RPMI8226 (cell line): ENCODE measurements around the gene FMN2.

Experiments
- DNase-seq: peaks from one replicate; pipeline ENCODE4 v3.0.0-alpha.2; 2015

The FMN2 gene

GRCh38 chr1:240501115-240501514 lies 409.4 kb downstream of the FMN2 start:
- DNase-seq: no peak

DNA sequence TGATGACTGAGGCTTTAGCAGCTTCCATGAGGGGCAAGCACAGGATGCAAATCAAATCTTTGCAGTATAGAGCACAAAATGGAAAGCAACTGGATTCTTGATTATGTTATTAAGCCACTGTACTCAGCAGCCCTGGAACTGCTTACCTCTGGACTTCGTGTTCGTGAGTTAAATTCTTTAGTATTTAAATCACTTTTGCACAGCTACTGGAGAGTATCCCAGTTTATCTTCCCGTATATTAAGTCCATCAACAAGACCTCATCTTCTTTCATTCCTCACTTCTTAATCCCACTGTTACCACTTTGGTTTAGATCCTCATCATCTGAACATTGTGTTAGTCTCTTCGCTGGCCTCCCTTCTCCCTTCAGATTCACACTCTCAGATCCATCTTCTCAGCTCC lies 411.4 kb downstream of the FMN2 start:
- DNase-seq: no peak

DNA sequence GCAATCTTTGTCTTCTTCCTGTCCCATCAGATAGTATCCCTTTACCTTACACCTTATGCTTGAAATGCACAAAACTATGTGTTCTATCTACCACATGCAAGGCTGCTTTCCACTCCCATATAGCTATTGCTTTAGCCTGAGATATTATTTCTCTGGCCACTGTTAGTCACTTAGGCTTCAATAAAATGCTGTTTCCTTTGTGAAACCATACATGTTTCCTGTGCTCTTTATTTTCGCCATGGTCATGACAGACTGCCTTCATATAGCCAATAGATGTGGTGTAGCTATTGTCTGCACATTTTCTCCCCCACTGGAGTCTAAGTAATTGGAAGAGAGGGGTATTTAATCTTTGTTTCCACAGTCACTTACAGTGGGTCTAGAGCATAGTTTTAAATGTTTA lies 411.9 kb downstream of the FMN2 start:
- DNase-seq: no peak

- DNase-seq: no peak
Observed at GRCh38 chr1:240506176-240506575, 414.5 kb downstream of the FMN2 start.

- no peak for DNase-seq
Observed at GRCh38 chr1:240508201-240508600, 416.5 kb downstream of the FMN2 start.

- DNase-seq: no peak
Observed at GRCh38 chr1:240508950-240509349, 417.3 kb downstream of the FMN2 start.

DNA sequence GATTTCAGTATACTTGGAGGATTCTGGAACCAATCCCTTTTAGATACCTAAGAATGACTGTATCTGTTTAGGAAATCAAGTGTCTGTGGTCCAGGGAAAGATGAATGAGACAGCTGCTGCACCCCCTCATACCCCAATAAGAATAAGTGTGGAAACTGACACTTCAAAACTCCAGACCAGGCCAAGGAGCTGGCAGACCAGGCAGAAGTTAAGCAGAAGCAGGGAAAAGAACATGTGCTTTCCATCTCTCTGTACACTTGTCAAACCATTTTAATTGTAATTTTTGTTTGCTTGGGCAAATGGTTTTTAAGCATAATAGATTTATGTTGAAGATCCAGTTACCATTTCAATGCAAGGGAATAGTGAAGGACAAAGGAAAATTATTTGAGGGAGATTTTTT lies 420.1 kb downstream of the FMN2 start:
- no peak for DNase-seq

DNA sequence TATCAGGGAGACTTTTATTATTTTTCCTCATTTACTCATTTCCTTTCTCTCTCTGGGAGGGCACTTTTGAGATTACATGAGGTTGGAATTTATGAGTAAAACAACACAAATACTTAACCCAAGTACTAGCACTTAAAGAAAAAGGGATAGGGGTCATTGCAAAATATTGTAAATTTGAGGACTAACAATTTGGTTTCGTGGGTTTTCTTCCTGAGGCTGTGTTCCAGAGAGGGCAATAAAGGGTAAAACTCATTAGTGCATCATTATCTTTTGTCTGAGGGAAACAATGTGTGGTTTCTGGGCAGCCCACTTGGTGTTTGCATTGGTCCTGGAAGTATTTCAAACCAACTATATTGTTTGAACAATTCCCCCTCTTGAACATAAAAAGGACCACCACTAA lies 423.8 kb downstream of the FMN2 start:
- DNase-seq: no peak

- DNase-seq: no peak
Observed at GRCh38 chr1:240516069-240516468, 424.4 kb downstream of the FMN2 start.

DNA sequence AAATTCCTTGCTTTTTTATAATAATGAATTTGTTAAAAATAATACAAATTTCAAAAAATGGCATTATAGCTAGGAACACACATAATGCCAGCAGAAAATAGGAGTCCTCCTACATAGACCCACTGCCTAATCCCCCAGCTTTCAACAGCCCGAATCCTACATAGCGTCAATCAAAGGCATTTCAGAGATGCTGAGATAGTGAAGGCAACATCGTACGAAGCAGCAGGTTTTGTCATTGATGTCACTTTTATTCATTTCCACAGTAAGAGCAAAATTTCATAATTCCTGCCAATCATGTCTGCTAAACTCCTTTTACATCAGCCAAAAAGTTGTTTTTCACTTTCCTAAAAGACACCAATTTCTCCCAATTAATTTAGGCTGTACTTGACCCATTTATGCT lies 426.2 kb downstream of the FMN2 start:
- no peak for DNase-seq

GRCh38 chr1:240522122-240522822 lies 430.6 kb downstream of the FMN2 start:
- no peak for DNase-seq

- no peak for DNase-seq
Observed at GRCh38 chr1:240524356-240525069, 432.8 kb downstream of the FMN2 start.
